GM19395 (cell line): Measurements from ENCODE around the gene EEFSEC.

Experiments used
- ATAC-seq: cut with Tn5 transposase; IDR thresholded peaks from one replicate; pipeline ENCODE4 v1.9.1; 2021; ENCODE audit warnings: mild to moderate bottlenecking, moderate library complexity; ENCODE audit not compliant: unreplicated experiment

Gene EEFSEC

GRCh38 chr3:128344052-128344735 is 190.9 kb downstream of the EEFSEC start:
- no peak for ATAC-seq

GRCh38 chr3:128345196-128345595 is 191.9 kb downstream of the EEFSEC start:
- ATAC-seq, result no peak

GRCh38 chr3:128346562-128346961 is 193.3 kb downstream of the EEFSEC start:
- no peak for ATAC-seq

GRCh38 chr3:128347282-128347681 is 194.0 kb downstream of the EEFSEC start:
- no peak for ATAC-seq

- no peak for ATAC-seq
Observed at GRCh38 chr3:128348075-128348474, 194.8 kb downstream of the EEFSEC start.

- ATAC-seq, result no peak
Observed at GRCh38 chr3:128348805-128349531, 195.7 kb downstream of the EEFSEC start.

- no peak for ATAC-seq
Observed at GRCh38 chr3:128349963-128350599, 196.8 kb downstream of the EEFSEC start.

GRCh38 chr3:128351546-128351945 is 198.3 kb downstream of the EEFSEC start:
- no peak for ATAC-seq

- ATAC-seq, result no peak
Observed at GRCh38 chr3:128352326-128352725, 199.0 kb downstream of the EEFSEC start.

- ATAC-seq, result no peak
Observed at GRCh38 chr3:128353361-128353965, 200.2 kb downstream of the EEFSEC start.

GRCh38 chr3:128353991-128354687 is 200.9 kb downstream of the EEFSEC start:
- no peak for ATAC-seq

- no peak for ATAC-seq
Observed at GRCh38 chr3:128354788-128355542, 201.7 kb downstream of the EEFSEC start.

GRCh38 chr3:128355543-128355919 is 202.2 kb downstream of the EEFSEC start:
- no peak for ATAC-seq

- no peak for ATAC-seq
Observed at GRCh38 chr3:128356822-128357221, 203.5 kb downstream of the EEFSEC start.

GRCh38 chr3:128357538-128357937 is 204.3 kb downstream of the EEFSEC start:
- no peak for ATAC-seq

GRCh38 chr3:128358156-128358895 is 205.0 kb downstream of the EEFSEC start:
- ATAC-seq, result no peak

- no peak for ATAC-seq
Observed at GRCh38 chr3:128359060-128359664, 205.9 kb downstream of the EEFSEC start.

GRCh38 chr3:128359846-128360642 is 206.8 kb downstream of the EEFSEC start:
- ATAC-seq, result no peak
